ENCODE results near the gene LPCAT2.

LPCAT2 gene

DNA sequence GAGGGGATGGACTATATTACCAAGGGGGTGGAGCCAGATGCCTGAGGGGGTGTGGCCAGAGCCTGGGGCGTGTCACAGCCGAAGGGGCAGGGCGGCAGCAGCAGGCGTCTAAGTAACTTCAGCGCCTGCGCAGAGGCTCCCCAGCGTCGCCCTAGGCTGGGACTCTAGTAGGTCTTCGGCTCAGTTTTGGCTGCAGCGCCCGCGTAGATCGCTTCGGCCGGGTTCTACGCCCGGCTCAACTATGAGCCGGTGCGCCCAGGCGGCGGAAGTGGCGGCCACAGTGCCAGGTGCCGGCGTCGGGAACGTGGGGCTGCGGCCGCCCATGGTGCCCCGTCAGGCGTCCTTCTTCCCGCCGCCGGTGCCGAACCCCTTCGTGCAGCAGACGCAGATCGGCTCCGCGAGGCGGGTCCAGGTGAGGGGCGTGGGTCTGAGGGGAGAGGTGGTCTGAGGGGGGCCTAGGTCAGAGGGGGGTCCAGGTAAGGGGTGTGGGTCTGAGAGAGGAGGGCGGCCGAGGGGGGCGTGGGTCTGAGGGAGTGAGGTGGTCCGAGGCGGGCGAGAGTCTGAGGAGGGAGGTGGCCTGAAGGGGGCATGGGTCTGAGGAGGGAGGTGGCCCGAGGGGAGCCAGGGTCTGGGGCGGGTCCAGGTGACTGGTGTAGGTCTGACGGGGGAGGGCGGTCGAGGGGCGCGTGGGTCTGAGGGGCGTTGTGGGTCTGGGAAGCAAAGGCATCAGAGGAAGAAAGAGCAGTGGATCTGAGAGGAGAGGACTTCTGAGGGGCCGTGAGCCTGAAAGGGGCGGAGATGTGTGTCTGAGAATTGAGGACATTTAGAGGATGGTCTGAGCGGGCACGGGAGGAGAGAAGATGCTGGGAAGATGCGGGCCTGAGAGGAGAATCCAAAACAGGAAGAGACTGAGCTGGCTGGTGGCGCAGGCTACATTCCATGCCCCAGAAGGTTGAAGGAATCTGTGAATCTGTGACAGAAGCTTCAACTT lies at the start of gene LPCAT2:
LPCAT2 (plus strand) TSS at position 132 of the 991 bp plus-strand sequence; CDS start at position 242, 110 bp downstream.
- DNase-seq (ENCODE audit: low spot score in 2 of 2) (peak in 1 of 2 donors; percentile 50), ATAC-seq (peak; percentile 69)
- Mint-ChIP-seq H3K36me3 (no peaks in the 10 kb centered on the region), H3K4me3 (peak within 1 kb of the TSS; percentile 16), H3K9me3 (peaks cover 7% of the 10 kb centered on the region), H3K27ac (no peak within 1 kb of the TSS), H3K4me1 (peaks cover 12% of the 10 kb centered on the region)

DNA sequence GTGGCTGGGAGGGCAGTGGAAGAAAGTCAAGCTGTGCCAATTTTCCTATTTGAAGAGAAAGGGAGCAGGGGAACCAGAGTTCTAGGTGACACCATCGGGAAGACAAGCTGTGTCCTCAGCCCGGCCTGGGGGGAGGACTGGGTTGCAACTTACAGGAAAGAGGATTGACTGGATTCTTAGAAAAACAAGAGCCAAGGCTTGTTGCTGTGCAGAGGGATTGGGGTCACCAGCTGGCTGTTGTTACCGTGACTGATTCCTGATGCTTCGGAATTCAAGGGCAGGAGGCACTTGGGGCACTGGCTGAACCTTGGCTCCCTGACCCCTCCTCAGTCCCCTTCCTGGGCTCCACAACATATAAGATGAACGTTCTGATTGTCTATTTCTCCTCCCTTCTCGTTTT lies 46.6 kb upstream of the LPCAT2 start:
- Mint-ChIP-seq H3K9me3 (no peaks in the 10 kb centered on the region), H3K4me1 (no peaks in the 10 kb centered on the region), H3K4me3 (no peak overlapping the region), H3K36me3 (no peaks in the 10 kb centered on the region), H3K27ac (no peak overlapping the region)
- DNase-seq (ENCODE audit: low spot score in 2 of 2) (no peak), ATAC-seq (no peak)

- Mint-ChIP-seq H3K27ac (no peak overlapping the region), H3K4me1 (no peaks in the 10 kb centered on the region), H3K36me3 (no peaks in the 10 kb centered on the region), H3K9me3 (no peaks in the 10 kb centered on the region), H3K4me3 (no peak overlapping the region)
- DNase-seq (ENCODE audit: low spot score in 2 of 2) (no peak), ATAC-seq (no peak)
These were observed 44.5 kb upstream of the LPCAT2 start for GRCh38 chr16:55464375-55464774.

GRCh38 chr16:55465077-55465896 lies 43.6 kb upstream of the LPCAT2 start:
- Mint-ChIP-seq H3K36me3 (no peaks in the 10 kb centered on the region), H3K4me1 (no peaks in the 10 kb centered on the region), H3K27ac (no peak overlapping the region), H3K9me3 (no peaks in the 10 kb centered on the region), H3K4me3 (no peak overlapping the region)
- DNase-seq (ENCODE audit: low spot score in 2 of 2) (peak; percentile 83 to 89), ATAC-seq (peak; percentile 80)

DNA sequence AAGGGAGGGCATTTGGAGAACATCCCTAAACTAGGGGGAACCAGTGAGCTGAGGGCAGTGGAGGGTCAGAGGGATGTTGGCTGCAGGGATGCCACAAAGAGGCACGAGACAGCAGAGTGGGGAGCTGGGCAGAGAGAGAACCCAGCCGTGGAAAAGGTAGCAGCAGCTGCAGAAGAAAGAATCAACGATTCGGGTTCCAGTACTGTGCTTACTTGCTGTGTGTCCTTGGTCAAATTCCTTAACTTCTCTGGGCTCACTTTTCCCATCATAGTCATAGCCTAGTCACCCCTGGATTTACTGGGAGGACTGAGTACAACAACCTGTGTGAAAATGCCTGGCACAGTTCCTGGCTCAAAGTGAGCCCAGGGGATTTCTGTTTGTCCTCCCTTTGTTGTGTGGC lies 42.7 kb upstream of the LPCAT2 start:
- Mint-ChIP-seq H3K27ac (no peak overlapping the region), H3K9me3 (no peaks in the 10 kb centered on the region), H3K4me1 (peaks cover 2% of the 10 kb centered on the region), H3K4me3 (no peak overlapping the region), H3K36me3 (no peaks in the 10 kb centered on the region)
- no peak for ATAC-seq
- DNase-seq (ENCODE audit: low spot score in 2 of 2), result no peak

DNA sequence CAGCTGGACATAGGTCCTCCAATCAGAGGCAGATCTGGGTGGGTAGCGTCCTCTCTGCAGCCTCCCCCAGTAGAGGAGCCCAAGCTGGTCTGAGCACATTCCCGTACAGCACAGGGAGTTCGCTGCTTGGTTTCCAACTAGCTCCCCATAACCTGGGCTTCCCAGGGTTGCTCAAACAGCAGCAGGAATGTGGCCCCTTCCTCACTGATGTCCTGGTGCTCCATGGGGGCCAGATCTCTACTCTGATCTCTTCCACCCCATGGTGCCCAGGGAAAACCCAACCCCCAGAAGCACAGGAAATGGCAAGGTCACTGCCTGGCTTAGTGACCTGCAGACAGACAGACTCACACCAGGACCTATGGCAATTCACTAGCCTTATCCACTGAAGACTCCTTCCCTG lies 41.0 kb upstream of the LPCAT2 start:
- no peaks in the 10 kb centered on the region for H3K9me3 Mint-ChIP-seq
- H3K36me3 Mint-ChIP-seq, result no peaks in the 10 kb centered on the region
- peaks cover 8% of the 10 kb centered on the region for H3K4me1 Mint-ChIP-seq
- no peak for ATAC-seq
- DNase-seq (ENCODE audit: low spot score in 2 of 2), result no peak
- H3K27ac Mint-ChIP-seq, result no peak overlapping the region
- no peak overlapping the region for H3K4me3 Mint-ChIP-seq

DNA sequence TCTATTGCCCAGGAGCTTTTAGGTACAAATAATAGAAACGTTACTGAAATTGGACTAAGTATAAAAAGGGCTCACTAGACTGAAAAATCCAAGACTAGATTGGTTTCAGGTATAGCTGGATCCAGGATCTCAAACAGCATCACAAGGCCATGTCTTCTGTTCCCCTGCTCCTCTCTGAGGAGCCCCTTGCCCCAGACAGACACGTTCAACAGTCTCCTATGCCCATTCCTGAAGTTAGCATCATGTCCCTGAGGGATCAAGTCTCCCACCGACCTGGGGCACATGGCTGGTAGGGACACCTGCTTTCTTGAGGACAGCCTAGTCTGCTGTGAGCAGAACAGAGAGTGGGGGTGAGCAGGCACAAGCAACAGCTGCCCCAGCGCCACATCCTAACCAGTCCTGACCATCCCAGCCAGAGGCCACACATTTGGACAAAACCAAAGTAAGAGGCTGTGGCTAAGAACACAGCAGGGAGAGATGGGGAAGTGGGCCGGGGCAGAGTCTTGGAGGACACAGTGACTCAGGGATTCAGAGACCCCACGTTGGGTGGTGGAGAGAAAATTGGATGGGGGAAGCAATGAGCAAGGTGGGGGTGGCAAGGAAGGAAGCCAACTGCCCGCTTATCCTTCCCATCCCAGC lies 40.4 kb upstream of the LPCAT2 start:
- Mint-ChIP-seq H3K27ac (no peak overlapping the region), H3K4me1 (peaks cover 8% of the 10 kb centered on the region), H3K9me3 (no peaks in the 10 kb centered on the region), H3K4me3 (no peak overlapping the region), H3K36me3 (no peaks in the 10 kb centered on the region)
- ATAC-seq, result no peak
- no peak for DNase-seq (ENCODE audit: low spot score in 2 of 2)

DNA sequence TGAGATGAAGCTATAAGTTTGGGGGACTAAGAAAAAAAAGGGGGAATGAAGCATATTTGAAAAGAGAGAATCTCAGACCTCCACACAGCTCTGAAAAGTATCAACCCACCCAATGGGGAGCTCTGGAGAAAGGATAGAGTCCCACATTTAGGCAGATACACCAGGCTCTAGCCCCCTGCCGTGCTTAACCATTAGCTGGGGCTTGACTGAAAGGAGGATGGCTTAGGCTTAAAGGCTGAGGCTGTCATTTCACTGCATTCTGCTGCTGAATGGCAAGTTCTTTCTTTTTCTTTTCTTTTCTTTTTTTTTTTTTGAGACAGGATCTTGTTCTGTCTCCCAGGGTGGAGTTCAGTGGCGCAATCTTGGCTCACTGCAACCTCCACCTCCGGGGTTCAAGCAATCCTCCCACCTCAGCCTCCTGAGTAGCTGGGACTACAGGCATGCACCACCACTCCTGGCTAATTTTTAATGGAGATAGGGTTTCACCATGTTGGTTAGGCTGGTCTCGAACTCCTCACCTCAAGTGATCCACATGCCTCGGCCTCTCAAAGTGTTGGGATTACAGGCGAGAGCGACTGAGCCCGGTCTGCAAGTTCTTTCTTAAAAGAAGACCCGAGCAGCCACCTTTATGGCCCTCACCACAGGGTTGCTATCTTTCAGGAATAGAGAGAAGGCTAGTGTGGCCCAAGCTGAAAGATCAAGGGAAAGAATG lies 38.9 kb upstream of the LPCAT2 start:
- ATAC-seq (no peak), DNase-seq (ENCODE audit: low spot score in 2 of 2) (no peak)
- Mint-ChIP-seq H3K4me3 (no peak overlapping the region), H3K36me3 (no peaks in the 10 kb centered on the region), H3K4me1 (peaks cover 8% of the 10 kb centered on the region), H3K9me3 (no peaks in the 10 kb centered on the region), H3K27ac (no peak overlapping the region)

DNA sequence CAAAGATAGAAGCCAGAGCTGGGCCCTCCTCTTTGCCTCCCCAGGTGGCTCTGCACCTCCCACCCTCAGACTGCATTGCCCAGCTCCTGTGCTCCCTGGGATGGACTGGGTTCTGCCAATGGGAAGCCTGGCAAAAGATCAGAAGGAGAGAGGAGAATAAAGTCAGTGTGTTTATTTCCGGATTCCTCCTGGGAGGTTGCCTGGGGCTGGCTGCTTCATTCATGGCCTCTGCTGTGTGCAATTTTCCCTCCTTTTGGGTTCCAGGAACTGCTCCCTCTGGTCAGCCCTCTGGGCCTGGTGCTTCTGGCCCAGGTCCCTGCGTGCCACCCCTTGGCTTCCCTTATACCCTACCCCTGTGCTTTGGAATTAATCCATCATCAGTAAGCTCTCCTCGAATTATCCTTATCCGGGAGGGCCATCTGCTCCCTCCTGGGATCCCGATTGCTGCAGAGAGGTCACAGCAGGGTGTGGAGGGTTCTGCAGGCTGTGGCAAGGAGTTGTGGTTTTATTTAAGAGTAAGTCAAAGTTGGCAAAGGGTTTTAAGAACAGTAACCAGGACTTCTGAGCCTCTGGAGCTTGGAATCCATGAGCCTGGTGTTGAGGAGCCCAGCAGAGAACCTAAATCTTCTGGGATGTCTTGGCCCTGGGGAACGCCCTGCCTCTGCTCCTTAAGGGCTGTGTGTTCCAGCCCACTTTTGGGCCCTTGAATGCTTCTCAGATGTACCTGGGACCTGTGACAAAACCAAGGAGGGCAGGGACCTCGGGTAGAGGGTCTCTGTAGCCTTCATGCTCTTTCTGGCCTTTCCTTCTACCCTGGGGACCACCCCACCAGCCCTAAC lies 38.1 kb upstream of the LPCAT2 start:
- no peaks in the 10 kb centered on the region for H3K9me3 Mint-ChIP-seq
- no peak overlapping the region for H3K27ac Mint-ChIP-seq
- no peak for DNase-seq (ENCODE audit: low spot score in 2 of 2)
- no peak overlapping the region for H3K4me3 Mint-ChIP-seq
- ATAC-seq, result no peak
- no peaks in the 10 kb centered on the region for H3K36me3 Mint-ChIP-seq
- H3K4me1 Mint-ChIP-seq, result peaks cover 8% of the 10 kb centered on the region

DNA sequence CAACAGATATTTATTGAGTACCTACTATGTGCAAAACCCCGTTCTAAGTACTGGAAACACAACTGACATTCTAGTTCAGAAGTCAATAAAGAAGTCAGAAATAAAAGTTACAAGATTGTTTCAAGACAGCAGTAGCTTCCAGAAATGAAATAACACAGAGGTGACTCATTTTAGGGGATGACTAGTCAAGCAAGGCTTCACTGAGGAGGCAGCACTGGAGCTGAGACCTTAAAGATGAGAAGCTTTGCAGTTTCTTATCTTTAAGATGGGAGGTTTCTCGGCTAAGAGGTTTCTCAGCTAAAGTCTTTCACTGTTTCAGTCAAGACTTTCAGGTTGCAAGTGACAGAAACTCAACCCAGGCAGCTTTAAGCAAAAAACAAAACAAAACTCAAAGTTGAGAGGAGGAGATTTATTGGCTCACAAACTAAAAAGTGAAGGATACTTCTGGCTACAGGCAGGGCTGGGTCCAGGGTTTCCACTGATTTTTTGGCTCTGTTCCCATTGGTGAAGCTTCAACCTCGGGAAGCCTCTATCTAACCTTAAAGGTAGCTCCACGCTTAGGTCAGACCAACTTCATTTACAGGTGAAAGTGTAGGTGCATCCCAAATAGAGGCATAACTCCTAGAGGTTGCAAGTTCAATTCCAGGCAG lies 37.3 kb upstream of the LPCAT2 start:
- H3K36me3 Mint-ChIP-seq, result no peaks in the 10 kb centered on the region
- peaks cover 8% of the 10 kb centered on the region for H3K4me1 Mint-ChIP-seq
- no peak overlapping the region for H3K4me3 Mint-ChIP-seq
- H3K27ac Mint-ChIP-seq, result no peak overlapping the region
- H3K9me3 Mint-ChIP-seq, result no peaks in the 10 kb centered on the region
- peak; percentile 86 for ATAC-seq
- DNase-seq (ENCODE audit: low spot score in 2 of 2), result no peak

DNA sequence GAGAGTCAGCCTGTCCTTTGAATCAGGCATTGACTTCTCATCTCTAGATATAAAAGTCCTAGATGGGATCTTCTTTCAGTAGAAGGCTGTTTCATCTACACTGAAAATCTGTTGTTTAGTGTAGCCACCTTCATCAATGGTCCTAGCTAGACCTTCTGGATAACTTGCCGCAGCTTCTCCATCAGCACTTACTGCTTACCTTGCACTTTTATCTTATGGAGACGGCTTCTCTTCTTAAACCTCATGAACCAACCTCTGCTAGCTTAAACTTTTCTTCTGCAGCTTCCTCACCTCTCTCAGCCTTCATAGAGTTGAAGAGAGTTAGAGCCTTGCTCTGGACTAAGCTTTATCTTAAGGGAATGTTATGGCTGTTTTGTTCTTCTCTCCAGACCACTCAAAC lies 35.3 kb upstream of the LPCAT2 start:
- H3K36me3 Mint-ChIP-seq, result no peaks in the 10 kb centered on the region
- no peaks in the 10 kb centered on the region for H3K9me3 Mint-ChIP-seq
- no peak overlapping the region for H3K4me3 Mint-ChIP-seq
- H3K4me1 Mint-ChIP-seq, result peaks cover 8% of the 10 kb centered on the region
- H3K27ac Mint-ChIP-seq, result no peak overlapping the region
- DNase-seq (ENCODE audit: low spot score in 2 of 2), result no peak
- ATAC-seq, result no peak

DNA sequence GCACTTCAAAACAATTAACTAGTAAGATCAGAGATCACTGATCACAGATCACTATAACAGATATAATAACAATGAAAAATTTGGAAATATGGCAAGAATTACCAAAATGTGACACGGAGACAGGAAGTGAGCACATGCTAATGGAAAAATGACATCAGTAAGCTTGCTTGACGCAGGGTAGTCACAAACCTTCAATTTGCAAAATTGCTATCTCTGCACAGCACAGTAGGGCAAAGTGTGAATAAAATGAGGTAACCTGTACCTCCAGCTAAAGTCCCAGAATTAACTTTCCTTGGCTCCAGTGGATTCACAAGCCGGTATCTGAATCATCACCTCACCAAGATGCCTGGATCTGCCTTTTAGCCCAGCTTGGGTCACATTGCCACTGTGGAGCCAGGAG lies 34.1 kb upstream of the LPCAT2 start:
- DNase-seq (ENCODE audit: low spot score in 2 of 2) (no peak), ATAC-seq (no peak)
- no peak overlapping the region for H3K27ac Mint-ChIP-seq
- no peaks in the 10 kb centered on the region for H3K36me3 Mint-ChIP-seq
- no peak overlapping the region for H3K4me3 Mint-ChIP-seq
- H3K9me3 Mint-ChIP-seq, result no peaks in the 10 kb centered on the region
- peaks cover 8% of the 10 kb centered on the region for H3K4me1 Mint-ChIP-seq

GRCh38 chr16:55475919-55476318 lies 33.0 kb upstream of the LPCAT2 start:
- Mint-ChIP-seq H3K4me3 (no peak overlapping the region), H3K4me1 (peaks cover 8% of the 10 kb centered on the region), H3K36me3 (no peaks in the 10 kb centered on the region), H3K9me3 (no peaks in the 10 kb centered on the region), H3K27ac (no peak overlapping the region)
- ATAC-seq, result no peak
- DNase-seq (ENCODE audit: low spot score in 2 of 2), result no peak

Data from stimulated activated effector memory CD8-positive, alpha-beta T cell treated with anti-CD3 and anti-CD28 coated beads, Interleukin-12 subunit alpha, Interleukin-12 subunit beta, amount 100 ng/mL, for 72 hours (primary cell).